ENCODE results near the gene SEC14L3. TPM values are rescaled to one million over a fixed set of nuclear protein-coding genes. Genes with fewer than 3 reads are reported as not detected.

Gene SEC14L3
- total RNA-seq, 1 experiment from 2014 or later: not detected

- peak; percentile 97 for DNase-seq (ENCODE audit: low spot score)
Measured at GRCh38 chr22:30423959-30424533, 47.8 kb downstream of the SEC14L3 start.

GRCh38 chr22:30423301-30423958, 48.4 kb downstream of the SEC14L3 start:
- no peak for DNase-seq (ENCODE audit: low spot score)

GRCh38 chr22:30422481-30423300, 49.1 kb downstream of the SEC14L3 start:
- peak; percentile 92 for DNase-seq (ENCODE audit: low spot score)

GRCh38 chr22:30421695-30422480, 49.9 kb downstream of the SEC14L3 start:
- no peak for DNase-seq (ENCODE audit: low spot score)

- DNase-seq (ENCODE audit: low spot score): peak; percentile 52
Measured at GRCh38 chr22:30420347-30421125, 51.3 kb downstream of the SEC14L3 start.

GRCh38 chr22:30416837-30417236, 55.0 kb downstream of the SEC14L3 start:
- no peak for DNase-seq (ENCODE audit: low spot score)

- no peak for DNase-seq (ENCODE audit: low spot score)
Measured at GRCh38 chr22:30416403-30416802, 55.4 kb downstream of the SEC14L3 start.

- no peak for DNase-seq (ENCODE audit: low spot score)
Measured at GRCh38 chr22:30414525-30415047, 57.2 kb downstream of the SEC14L3 start.

GRCh38 chr22:30413745-30414524, 57.9 kb downstream of the SEC14L3 start:
- no peak for DNase-seq (ENCODE audit: low spot score)

GRCh38 chr22:30413001-30413400, 58.8 kb downstream of the SEC14L3 start:
- DNase-seq (ENCODE audit: low spot score): no peak

- no peak for DNase-seq (ENCODE audit: low spot score)
Measured at GRCh38 chr22:30411780-30412179, 60.0 kb downstream of the SEC14L3 start.

Other genes with a start within 250 kb of the SEC14L3 start
- gene LIF, start 225.3 kb downstream of the SEC14L3 start, total RNA-seq (2014; rRNA removed; shearing (Covaris generic)): 24.8 and 25.4 TPM in 2 replicates
- not detected in 2 replicates for gene OSM, start 205.2 kb downstream of the SEC14L3 start, total RNA-seq (2014; rRNA removed; shearing (Covaris generic))
- gene CASTOR1, start 182.5 kb downstream of the SEC14L3 start, total RNA-seq (2014; rRNA removed; shearing (Covaris generic)): 12.8 and 20.8 TPM in 2 replicates
- gene TBC1D10A, start 145.1 kb downstream of the SEC14L3 start, total RNA-seq (2014; rRNA removed; shearing (Covaris generic)): 12.1 and 17.0 TPM in 2 replicates
- gene SF3A1, start 115.1 kb downstream of the SEC14L3 start, total RNA-seq (2014; rRNA removed; shearing (Covaris generic)): 25.1 and 39.8 TPM in 2 replicates
- gene CCDC157, start 115.0 kb downstream of the SEC14L3 start, total RNA-seq (2014; rRNA removed; shearing (Covaris generic)): 1.1 and 1.2 TPM in 2 replicates
- gene RNF215, start 84.6 kb downstream of the SEC14L3 start, total RNA-seq (2014; rRNA removed; shearing (Covaris generic)): 9.9 and 15.6 TPM in 2 replicates
- 5.4 and 11.8 TPM in 2 replicates for gene SEC14L2, start 75.0 kb downstream of the SEC14L3 start, total RNA-seq (2014; rRNA removed; shearing (Covaris generic))
- 16.6 and 17.1 TPM in 2 replicates for gene MTFP1, start 46.2 kb downstream of the SEC14L3 start, total RNA-seq (2014; rRNA removed; shearing (Covaris generic))
- not detected in 2 replicates for gene SEC14L4, start 33.7 kb upstream of the SEC14L3 start, total RNA-seq (2014; rRNA removed; shearing (Covaris generic))
- not detected in 2 replicates for gene SEC14L6, start 74.7 kb upstream of the SEC14L3 start, total RNA-seq (2014; rRNA removed; shearing (Covaris generic))
- gene GAL3ST1, start 102.6 kb upstream of the SEC14L3 start, total RNA-seq (2014; rRNA removed; shearing (Covaris generic)): 0.38 TPM in 1 of 2 replicates, not detected in the other
- 72.1 and 77.8 TPM in 2 replicates for gene PES1, start 119.9 kb upstream of the SEC14L3 start, total RNA-seq (2014; rRNA removed; shearing (Covaris generic))
- gene TCN2, start 135.2 kb upstream of the SEC14L3 start, total RNA-seq (2014; rRNA removed; shearing (Covaris generic)): 6.1 and 6.6 TPM in 2 replicates
- 8.1 and 9.1 TPM in 2 replicates for gene SLC35E4, start 163.8 kb upstream of the SEC14L3 start, total RNA-seq (2014; rRNA removed; shearing (Covaris generic))
- 2.7 and 4.7 TPM in 2 replicates for gene DUSP18, start 195.9 kb upstream of the SEC14L3 start, total RNA-seq (2014; rRNA removed; shearing (Covaris generic))
- gene OSBP2, start 222.9 kb upstream of the SEC14L3 start, total RNA-seq (2014; rRNA removed; shearing (Covaris generic)): 4.7 and 6.5 TPM in 2 replicates

Data from A172 (cell line).